GM23338 (cell line): ENCODE measurements around the gene MMRN2. TPM values are rescaled to one million over a fixed set of nuclear protein-coding genes. Genes with fewer than 3 reads are reported as not detected.
A peak's percentile ranks its signal among the peaks of the same experiment; 100 is the strongest.

Experiments used
- ATAC-seq: fragments of 200-7000 bp; cut with Tn5 transposase; 3 replicates; pipeline ENCODE4 v1.9.1; 2020
- DNase-seq: peaks from one replicate; pipeline ENCODE4 v3.0.0-alpha.2; 2015; ENCODE audit warnings: low spot score
- H2AFZ ChIP-seq: fragments of 200-600 bp; sonication (generic); 2 replicates; pipeline ENCODE4 v1.8.0; 2016; ENCODE audit warnings: antibody characterized with exemption, mild to moderate bottlenecking, moderate library complexity
- H3F3A ChIP-seq: fragments of 200-600 bp; sonication (generic); replicated peaks from 2 replicates; pipeline ENCODE4 v1.8.0; 2017; ENCODE audit warnings: antibody characterized with exemption, mixed run types, low read depth
- H3K27ac ChIP-seq: fragments of 200-600 bp; sonication (generic); 2 replicates; pipeline ENCODE4 v1.6.1; 2016; ENCODE audit warnings: low read depth
- H3K27me3 ChIP-seq: fragments of 200-600 bp; sonication (generic); 2 replicates; pipeline ENCODE4 v1.8.0; 2016; ENCODE audit warnings: mild to moderate bottlenecking, mixed run types, moderate library complexity; ENCODE audit not compliant: insufficient read depth
- H3K36me3 ChIP-seq: fragments of 200-600 bp; sonication (generic); 2 replicates; pipeline ENCODE4 v1.8.0; 2016; ENCODE audit warnings: mild to moderate bottlenecking; ENCODE audit not compliant: insufficient read depth
- H3K4me1 ChIP-seq: fragments of 200-600 bp; sonication (generic); 2 replicates; pipeline ENCODE4 v1.8.0; 2016; ENCODE audit warnings: mild to moderate bottlenecking, moderate library complexity; ENCODE audit not compliant: insufficient read depth
- H3K4me2 ChIP-seq: fragments of 200-600 bp; sonication (generic); 2 replicates; pipeline ENCODE4 v1.7.1; 2017; ENCODE audit warnings: mixed run types
- H3K4me3 ChIP-seq: fragments of 200-600 bp; sonication (generic); 2 replicates; pipeline ENCODE4 v1.6.1; 2016; ENCODE audit warnings: mixed run types
- H3K79me2 ChIP-seq: fragments of 200-600 bp; sonication (generic); replicated peaks from 2 replicates; pipeline ENCODE4 v1.8.0; 2017; ENCODE audit warnings: mild to moderate bottlenecking; ENCODE audit not compliant: insufficient read depth
- H3K9me2 ChIP-seq: fragments of 200-600 bp; sonication (generic); 2 replicates; pipeline ENCODE4 v1.8.0; 2017; ENCODE audit not compliant: insufficient read depth
- H4K20me1 ChIP-seq: fragments of 200-600 bp; sonication (generic); replicated peaks from 2 replicates; pipeline ENCODE4 v1.8.0; 2017; ENCODE audit warnings: mild to moderate bottlenecking; ENCODE audit not compliant: insufficient read depth
- H3K27ac Mint-ChIP-seq: 2 replicates; pipeline ENCODE4 v1.8.0; 2020; ENCODE audit warnings: inconsistent platforms, mild to moderate bottlenecking, moderate library complexity, mixed read lengths
- H3K27me3 Mint-ChIP-seq: 3 replicates; pipeline ENCODE4 v1.8.0; 2022; ENCODE audit warnings: low read depth, mild to moderate bottlenecking, moderate library complexity, mixed read lengths, inconsistent platforms; ENCODE audit not compliant: insufficient read depth, poor library complexity
- H3K36me3 Mint-ChIP-seq: 3 replicates; pipeline ENCODE4 v1.8.0; 2021; ENCODE audit warnings: low read depth, mild to moderate bottlenecking, inconsistent platforms, moderate library complexity, mixed read lengths
- H3K4me1 Mint-ChIP-seq: 3 replicates; pipeline ENCODE4 v1.8.0; 2020; ENCODE audit warnings: mild to moderate bottlenecking, inconsistent platforms, mixed read lengths
- H3K4me3 Mint-ChIP-seq: 3 replicates; pipeline ENCODE4 v1.8.0; 2021; ENCODE audit warnings: moderate library complexity, mild to moderate bottlenecking, inconsistent platforms, mixed read lengths
- H3K9me3 Mint-ChIP-seq: 3 replicates; pipeline ENCODE4 v1.8.0; 2020; ENCODE audit warnings: moderate library complexity, mild to moderate bottlenecking, inconsistent platforms, mixed read lengths
- EZH2 ChIP-seq: fragments of 200-600 bp; sonication (generic); IDR thresholded peaks from one replicate; pipeline ENCODE4 v1.8.0; 2017; ENCODE audit warnings: antibody characterized with exemption, mild to moderate bottlenecking, low read depth; ENCODE audit not compliant: unreplicated experiment
- EZH2phosphoT487 ChIP-seq: fragments of 200-600 bp; sonication (generic); IDR thresholded peaks from one replicate; pipeline ENCODE4 v1.8.1; 2018; ENCODE audit warnings: antibody characterized with exemption; ENCODE audit not compliant: unreplicated experiment
- NANOG ChIP-seq: IDR thresholded peaks from 2 replicates; pipeline ENCODE4 v1.6.1; 2016; ENCODE audit warnings: antibody characterized with exemption, borderline replicate concordance
- POLR2AphosphoS5 ChIP-seq: IDR thresholded peaks from 2 replicates; pipeline ENCODE4 v1.6.1; 2016; ENCODE audit warnings: antibody characterized with exemption, low read depth
- ZNF114 ChIP-seq: fragments of 250-450 bp; sonication (Bioruptor Pico); IDR thresholded peaks from 2 replicates; pipeline ENCODE4 v1.5.0; 2020; ENCODE audit warnings: mild to moderate bottlenecking, moderate library complexity
- ZNF331 ChIP-seq: fragments of 250-450 bp; sonication (Bioruptor Pico); IDR thresholded peaks from 2 replicates; pipeline ENCODE4 v1.5.0; 2020; ENCODE audit warnings: low read depth, mild to moderate bottlenecking, moderate library complexity
- polyA plus RNA-seq: library from polyadenylated mRNA; unstranded; fragments of >200 nt; fragmentation: Nextera tagmentation; extraction: Ambion mirVana; gene quantifications from 2 replicates; pipeline ENCODE4 v1.2.1, GENCODE V29; 2016
- total RNA-seq: library from RNA; depleted of rRNA; stranded (reverse); fragments of >200 nt; shearing (Covaris generic); gene quantifications from 2 replicates; pipeline ENCODE4 v1.2.3, GENCODE V29; 2014
- TF ChIP-seq, protein P1 (sequence below): IDR thresholded peaks from one replicate; pipeline ENCODE4 v1.6.1; 2018; ENCODE audit warnings: antibody characterized with exemption; ENCODE audit not compliant: unreplicated experiment
- TF ChIP-seq, protein P2 (sequence below): IDR thresholded peaks from 2 replicates; pipeline ENCODE4 v1.6.1; 2016; ENCODE audit warnings: antibody characterized with exemption
- TF ChIP-seq, protein P3 (sequence below): fragments of 250-450 bp; sonication (Bioruptor Pico); IDR thresholded peaks from 2 replicates; pipeline ENCODE4 v1.5.0; 2020; ENCODE audit warnings: mild to moderate bottlenecking, moderate library complexity

MMRN2 gene
- total and polyA plus RNA-seq, 2 experiments from 2014 or later, result 0.32 to 2.4 TPM

DNA sequence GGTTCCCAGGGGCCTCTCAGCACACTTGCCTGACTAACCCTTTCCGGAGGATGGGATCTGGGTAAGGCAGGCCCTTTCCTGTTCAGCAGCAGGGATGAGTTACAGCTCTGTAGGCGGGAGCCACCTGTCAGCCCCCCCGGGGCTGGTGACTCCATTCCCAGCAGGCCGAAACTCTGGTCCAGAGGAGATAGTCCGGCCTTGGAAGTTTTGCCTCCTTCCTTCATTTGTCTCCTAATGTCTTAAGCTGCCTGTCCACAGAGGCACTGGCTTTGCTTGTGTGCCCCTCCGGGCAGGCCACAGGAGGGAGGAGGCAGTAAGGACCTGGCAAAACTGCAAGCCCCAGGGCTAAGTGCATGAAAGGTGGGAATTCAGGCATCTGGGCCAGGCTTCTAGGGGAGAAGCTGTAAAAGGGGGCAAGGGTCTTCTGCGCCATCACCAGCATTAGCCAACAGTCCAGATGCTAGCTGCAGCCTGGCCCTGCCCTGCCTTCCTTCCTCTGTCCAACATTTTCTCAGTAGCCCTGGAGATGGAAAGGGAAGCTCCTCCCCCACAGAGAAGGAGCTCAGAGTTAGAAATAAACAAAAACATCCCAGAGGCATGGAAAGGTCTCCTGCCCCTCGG, 12.1 kb upstream of the MMRN2 start:
- Mint-ChIP-seq H3K27ac (no peak overlapping the region), H3K4me1 (peaks cover 57% of the 10 kb centered on the region), H3K4me3 (no peak overlapping the region), H3K9me3 (peaks cover 3% of the 10 kb centered on the region; the same call in 1 of the 3 replicates), H3K36me3 (peaks cover 4% of the 10 kb centered on the region; the same call in 2 of the 3 replicates), H3K27me3 (peaks cover 52% of the 10 kb centered on the region)
- Histone ChIP-seq H3F3A (peaks cover 7% of the 10 kb centered on the region; the same call in 1 of the 2 replicates), H2AFZ (no peak overlapping the region), H3K27me3 (peaks cover 68% of the 10 kb centered on the region), H3K4me1 (peaks cover 33% of the 10 kb centered on the region), H3K27ac (no peak overlapping the region), H3K36me3 (no peaks in the 10 kb centered on the region), H3K4me2 (peak overlapping the region; percentile 91), H3K79me2 (no peaks in the 10 kb centered on the region), H3K4me3 (no peak overlapping the region), H4K20me1 (no peaks in the 10 kb centered on the region), H3K9me2 (no peaks in the 10 kb centered on the region)
- ATAC-seq (no peak), DNase-seq (no peak)
- no peak for TF ChIP-seq POLR2AphosphoS5
- TF ChIP-seq, protein P1, sequence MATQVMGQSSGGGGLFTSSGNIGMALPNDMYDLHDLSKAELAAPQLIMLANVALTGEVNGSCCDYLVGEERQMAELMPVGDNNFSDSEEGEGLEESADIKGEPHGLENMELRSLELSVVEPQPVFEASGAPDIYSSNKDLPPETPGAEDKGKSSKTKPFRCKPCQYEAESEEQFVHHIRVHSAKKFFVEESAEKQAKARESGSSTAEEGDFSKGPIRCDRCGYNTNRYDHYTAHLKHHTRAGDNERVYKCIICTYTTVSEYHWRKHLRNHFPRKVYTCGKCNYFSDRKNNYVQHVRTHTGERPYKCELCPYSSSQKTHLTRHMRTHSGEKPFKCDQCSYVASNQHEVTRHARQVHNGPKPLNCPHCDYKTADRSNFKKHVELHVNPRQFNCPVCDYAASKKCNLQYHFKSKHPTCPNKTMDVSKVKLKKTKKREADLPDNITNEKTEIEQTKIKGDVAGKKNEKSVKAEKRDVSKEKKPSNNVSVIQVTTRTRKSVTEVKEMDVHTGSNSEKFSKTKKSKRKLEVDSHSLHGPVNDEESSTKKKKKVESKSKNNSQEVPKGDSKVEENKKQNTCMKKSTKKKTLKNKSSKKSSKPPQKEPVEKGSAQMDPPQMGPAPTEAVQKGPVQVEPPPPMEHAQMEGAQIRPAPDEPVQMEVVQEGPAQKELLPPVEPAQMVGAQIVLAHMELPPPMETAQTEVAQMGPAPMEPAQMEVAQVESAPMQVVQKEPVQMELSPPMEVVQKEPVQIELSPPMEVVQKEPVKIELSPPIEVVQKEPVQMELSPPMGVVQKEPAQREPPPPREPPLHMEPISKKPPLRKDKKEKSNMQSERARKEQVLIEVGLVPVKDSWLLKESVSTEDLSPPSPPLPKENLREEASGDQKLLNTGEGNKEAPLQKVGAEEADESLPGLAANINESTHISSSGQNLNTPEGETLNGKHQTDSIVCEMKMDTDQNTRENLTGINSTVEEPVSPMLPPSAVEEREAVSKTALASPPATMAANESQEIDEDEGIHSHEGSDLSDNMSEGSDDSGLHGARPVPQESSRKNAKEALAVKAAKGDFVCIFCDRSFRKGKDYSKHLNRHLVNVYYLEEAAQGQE, result no peak

DNA sequence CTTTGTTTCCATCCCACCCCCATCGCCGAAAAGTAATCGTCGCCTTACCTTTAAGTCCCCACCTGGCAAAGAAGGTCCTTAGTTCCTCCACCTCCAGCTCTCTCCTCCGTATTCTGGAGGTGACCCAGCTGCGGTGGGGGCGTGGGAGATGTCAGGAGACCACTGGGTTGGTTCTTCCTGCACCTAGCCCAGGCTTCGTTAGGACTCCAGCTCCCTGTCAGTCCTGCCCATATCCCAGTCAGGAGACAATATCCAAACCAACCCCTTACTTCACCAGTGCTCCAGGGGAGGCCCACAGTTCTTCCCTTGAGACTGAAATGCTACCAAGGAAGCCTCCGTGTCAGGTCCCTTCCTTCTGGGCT, 11.6 kb upstream of the MMRN2 start:
- no peak for DNase-seq
- Mint-ChIP-seq H3K36me3 (peaks cover 4% of the 10 kb centered on the region; the same call in 2 of the 3 replicates), H3K4me3 (no peak overlapping the region), H3K27ac (no peak overlapping the region), H3K4me1 (peaks cover 57% of the 10 kb centered on the region), H3K27me3 (peaks cover 47% of the 10 kb centered on the region), H3K9me3 (peaks cover 3% of the 10 kb centered on the region; the same call in 1 of the 3 replicates)
- H2AFZ ChIP-seq, result no peak overlapping the region
- ATAC-seq, result no peak
- no peaks in the 10 kb centered on the region for H3K79me2 ChIP-seq
- peaks cover 33% of the 10 kb centered on the region for H3K4me1 ChIP-seq
- H3K27ac ChIP-seq, result no peak overlapping the region
- H3K4me3 ChIP-seq, result peak overlapping the region; percentile 46; the same call in 1 of the 2 replicates
- H3K36me3 ChIP-seq, result no peaks in the 10 kb centered on the region
- no peaks in the 10 kb centered on the region for H3K9me2 ChIP-seq
- H4K20me1 ChIP-seq, result no peaks in the 10 kb centered on the region
- peaks cover 63% of the 10 kb centered on the region for H3K27me3 ChIP-seq
- H3F3A ChIP-seq, result peaks cover 7% of the 10 kb centered on the region; the same call in 1 of the 2 replicates
- peak overlapping the region; percentile 71; the same call in 1 of the 2 replicates for H3K4me2 ChIP-seq
- TF ChIP-seq, protein P2, sequence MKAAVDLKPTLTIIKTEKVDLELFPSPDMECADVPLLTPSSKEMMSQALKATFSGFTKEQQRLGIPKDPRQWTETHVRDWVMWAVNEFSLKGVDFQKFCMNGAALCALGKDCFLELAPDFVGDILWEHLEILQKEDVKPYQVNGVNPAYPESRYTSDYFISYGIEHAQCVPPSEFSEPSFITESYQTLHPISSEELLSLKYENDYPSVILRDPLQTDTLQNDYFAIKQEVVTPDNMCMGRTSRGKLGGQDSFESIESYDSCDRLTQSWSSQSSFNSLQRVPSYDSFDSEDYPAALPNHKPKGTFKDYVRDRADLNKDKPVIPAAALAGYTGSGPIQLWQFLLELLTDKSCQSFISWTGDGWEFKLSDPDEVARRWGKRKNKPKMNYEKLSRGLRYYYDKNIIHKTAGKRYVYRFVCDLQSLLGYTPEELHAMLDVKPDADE, result no peak
- TF ChIP-seq, protein P3, sequence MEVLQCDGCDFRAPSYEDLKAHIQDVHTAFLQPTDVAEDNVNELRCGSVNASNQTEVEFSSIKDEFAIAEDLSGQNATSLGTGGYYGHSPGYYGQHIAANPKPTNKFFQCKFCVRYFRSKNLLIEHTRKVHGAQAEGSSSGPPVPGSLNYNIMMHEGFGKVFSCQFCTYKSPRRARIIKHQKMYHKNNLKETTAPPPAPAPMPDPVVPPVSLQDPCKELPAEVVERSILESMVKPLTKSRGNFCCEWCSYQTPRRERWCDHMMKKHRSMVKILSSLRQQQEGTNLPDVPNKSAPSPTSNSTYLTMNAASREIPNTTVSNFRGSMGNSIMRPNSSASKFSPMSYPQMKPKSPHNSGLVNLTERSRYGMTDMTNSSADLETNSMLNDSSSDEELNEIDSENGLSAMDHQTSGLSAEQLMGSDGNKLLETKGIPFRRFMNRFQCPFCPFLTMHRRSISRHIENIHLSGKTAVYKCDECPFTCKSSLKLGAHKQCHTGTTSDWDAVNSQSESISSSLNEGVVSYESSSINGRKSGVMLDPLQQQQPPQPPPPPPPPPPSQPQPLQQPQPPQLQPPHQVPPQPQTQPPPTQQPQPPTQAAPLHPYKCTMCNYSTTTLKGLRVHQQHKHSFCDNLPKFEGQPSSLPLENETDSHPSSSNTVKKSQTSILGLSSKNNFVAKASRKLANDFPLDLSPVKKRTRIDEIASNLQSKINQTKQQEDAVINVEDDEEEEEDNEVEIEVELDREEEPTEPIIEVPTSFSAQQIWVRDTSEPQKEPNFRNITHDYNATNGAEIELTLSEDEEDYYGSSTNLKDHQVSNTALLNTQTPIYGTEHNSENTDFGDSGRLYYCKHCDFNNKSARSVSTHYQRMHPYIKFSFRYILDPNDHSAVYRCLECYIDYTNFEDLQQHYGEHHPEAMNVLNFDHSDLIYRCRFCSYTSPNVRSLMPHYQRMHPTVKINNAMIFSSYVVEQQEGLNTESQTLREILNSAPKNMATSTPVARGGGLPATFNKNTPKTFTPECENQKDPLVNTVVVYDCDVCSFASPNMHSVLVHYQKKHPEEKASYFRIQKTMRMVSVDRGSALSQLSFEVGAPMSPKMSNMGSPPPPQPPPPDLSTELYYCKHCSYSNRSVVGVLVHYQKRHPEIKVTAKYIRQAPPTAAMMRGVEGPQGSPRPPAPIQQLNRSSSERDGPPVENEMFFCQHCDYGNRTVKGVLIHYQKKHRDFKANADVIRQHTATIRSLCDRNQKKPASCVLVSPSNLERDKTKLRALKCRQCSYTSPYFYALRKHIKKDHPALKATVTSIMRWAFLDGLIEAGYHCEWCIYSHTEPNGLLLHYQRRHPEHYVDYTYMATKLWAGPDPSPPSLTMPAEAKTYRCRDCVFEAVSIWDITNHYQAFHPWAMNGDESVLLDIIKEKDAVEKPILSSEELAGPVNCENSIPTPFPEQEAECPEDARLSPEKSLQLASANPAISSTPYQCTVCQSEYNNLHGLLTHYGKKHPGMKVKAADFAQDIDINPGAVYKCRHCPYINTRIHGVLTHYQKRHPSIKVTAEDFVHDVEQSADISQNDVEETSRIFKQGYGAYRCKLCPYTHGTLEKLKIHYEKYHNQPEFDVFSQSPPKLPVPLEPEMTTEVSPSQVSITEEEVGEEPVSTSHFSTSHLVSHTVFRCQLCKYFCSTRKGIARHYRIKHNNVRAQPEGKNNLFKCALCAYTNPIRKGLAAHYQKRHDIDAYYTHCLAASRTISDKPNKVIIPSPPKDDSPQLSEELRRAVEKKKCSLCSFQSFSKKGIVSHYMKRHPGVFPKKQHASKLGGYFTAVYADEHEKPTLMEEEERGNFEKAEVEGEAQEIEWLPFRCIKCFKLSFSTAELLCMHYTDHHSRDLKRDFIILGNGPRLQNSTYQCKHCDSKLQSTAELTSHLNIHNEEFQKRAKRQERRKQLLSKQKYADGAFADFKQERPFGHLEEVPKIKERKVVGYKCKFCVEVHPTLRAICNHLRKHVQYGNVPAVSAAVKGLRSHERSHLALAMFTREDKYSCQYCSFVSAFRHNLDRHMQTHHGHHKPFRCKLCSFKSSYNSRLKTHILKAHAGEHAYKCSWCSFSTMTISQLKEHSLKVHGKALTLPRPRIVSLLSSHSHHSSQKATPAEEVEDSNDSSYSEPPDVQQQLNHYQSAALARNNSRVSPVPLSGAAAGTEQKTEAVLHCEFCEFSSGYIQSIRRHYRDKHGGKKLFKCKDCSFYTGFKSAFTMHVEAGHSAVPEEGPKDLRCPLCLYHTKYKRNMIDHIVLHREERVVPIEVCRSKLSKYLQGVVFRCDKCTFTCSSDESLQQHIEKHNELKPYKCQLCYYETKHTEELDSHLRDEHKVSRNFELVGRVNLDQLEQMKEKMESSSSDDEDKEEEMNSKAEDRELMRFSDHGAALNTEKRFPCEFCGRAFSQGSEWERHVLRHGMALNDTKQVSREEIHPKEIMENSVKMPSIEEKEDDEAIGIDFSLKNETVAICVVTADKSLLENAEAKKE (CRISPR knock-in tag), result no peak
- no peak for TF ChIP-seq NANOG
- TF ChIP-seq ZNF331 (CRISPR knock-in tag), result no peak
- no peak for TF ChIP-seq EZH2
- no peak for TF ChIP-seq EZH2phosphoT487
- TF ChIP-seq ZNF114 (CRISPR knock-in tag), result no peak
